HUES6 (cell line): ENCODE results near the gene FLRT3.

Experiments used
- H3K27ac ChIP-seq: 2 replicates; pipeline ENCODE4 v1.7.0; 2013; ENCODE audit warnings: low read depth, mild to moderate bottlenecking, low read length, inconsistent platforms
- H3K27me3 ChIP-seq: 2 replicates; pipeline ENCODE4 v1.6.1; 2013; ENCODE audit warnings: low read length; ENCODE audit not compliant: control insufficient read depth, insufficient read depth
- H3K36me3 ChIP-seq: 2 replicates; pipeline ENCODE4 v1.6.1; 2013; ENCODE audit warnings: low read length; ENCODE audit not compliant: control insufficient read depth, insufficient read depth
- H3K4me1 ChIP-seq: 2 replicates; pipeline ENCODE4 v1.6.1; 2013; ENCODE audit warnings: low read length; ENCODE audit not compliant: control insufficient read depth, insufficient read depth
- H3K4me3 ChIP-seq: 2 replicates; pipeline ENCODE4 v1.5.1; 2013; ENCODE audit warnings: low read depth, low read length
- H3K9ac ChIP-seq: one replicate; pipeline ENCODE4 v1.6.1; 2013; ENCODE audit warnings: mild to moderate bottlenecking, low read length
- H3K9me3 ChIP-seq: 2 replicates; pipeline ENCODE4 v1.6.1; 2013; ENCODE audit warnings: low read depth, low read length; ENCODE audit not compliant: control insufficient read depth, insufficient read depth

Gene FLRT3

GRCh38 chr20:14355791-14356190 lies 18.4 kb upstream of the FLRT3 start:
- no peaks in the 10 kb centered on the region for H3K36me3 ChIP-seq
- no peaks in the 10 kb centered on the region for H3K27me3 ChIP-seq
- H3K4me1 ChIP-seq = no peaks in the 10 kb centered on the region
- no peaks in the 10 kb centered on the region for H3K9me3 ChIP-seq
- H3K9ac ChIP-seq = no peak overlapping the region
- no peak overlapping the region for H3K4me3 ChIP-seq
- H3K27ac ChIP-seq = no peak overlapping the region

- peaks cover 6% of the 10 kb centered on the region; the same call in 1 of the 2 replicates for H3K4me1 ChIP-seq
- no peaks in the 10 kb centered on the region for H3K27me3 ChIP-seq
- H3K9me3 ChIP-seq = no peaks in the 10 kb centered on the region
- H3K4me3 ChIP-seq = no peak overlapping the region
- no peak overlapping the region for H3K9ac ChIP-seq
- no peak overlapping the region for H3K27ac ChIP-seq
- H3K36me3 ChIP-seq = no peaks in the 10 kb centered on the region
These were observed 7.3 kb upstream of the FLRT3 start for GRCh38 chr20:14344746-14345145.

GRCh38 chr20:14343491-14344065 lies 6.2 kb upstream of the FLRT3 start:
- Histone ChIP-seq H3K9ac (no peak overlapping the region), H3K9me3 (no peaks in the 10 kb centered on the region), H3K4me1 (peaks cover 6% of the 10 kb centered on the region; the same call in 1 of the 2 replicates), H3K27me3 (no peaks in the 10 kb centered on the region), H3K27ac (no peak overlapping the region), H3K4me3 (no peak overlapping the region), H3K36me3 (no peaks in the 10 kb centered on the region)

- Histone ChIP-seq H3K4me3 (no peak overlapping the region), H3K9me3 (no peaks in the 10 kb centered on the region), H3K9ac (no peak overlapping the region), H3K4me1 (peaks cover 6% of the 10 kb centered on the region; the same call in 1 of the 2 replicates), H3K27ac (no peak overlapping the region), H3K36me3 (no peaks in the 10 kb centered on the region), H3K27me3 (no peaks in the 10 kb centered on the region)
These were observed 5.5 kb upstream of the FLRT3 start for GRCh38 chr20:14342918-14343317.

GRCh38 chr20:14341801-14342200 lies 4.4 kb upstream of the FLRT3 start:
- Histone ChIP-seq H3K27me3 (no peaks in the 10 kb centered on the region), H3K36me3 (no peaks in the 10 kb centered on the region), H3K9ac (no peak overlapping the region), H3K4me3 (no peak overlapping the region), H3K9me3 (no peaks in the 10 kb centered on the region), H3K4me1 (peaks cover 8% of the 10 kb centered on the region), H3K27ac (no peak overlapping the region)

GRCh38 chr20:14336686-14337085 lies 726 bp downstream of the FLRT3 start:
- no peaks in the 10 kb centered on the region for H3K36me3 ChIP-seq
- H3K4me1 ChIP-seq = peaks cover 34% of the 10 kb centered on the region
- peak overlapping the region; percentile 68 for H3K9ac ChIP-seq
- peak overlapping the region; percentile 67 for H3K4me3 ChIP-seq
- H3K9me3 ChIP-seq = no peaks in the 10 kb centered on the region
- peaks cover 4% of the 10 kb centered on the region; the same call in 1 of the 2 replicates for H3K27me3 ChIP-seq
- no peak overlapping the region; the same call in 1 of the 2 replicates for H3K27ac ChIP-seq

- Histone ChIP-seq H3K36me3 (no peaks in the 10 kb centered on the region), H3K9me3 (no peaks in the 10 kb centered on the region), H3K27me3 (peaks cover 4% of the 10 kb centered on the region; the same call in 1 of the 2 replicates), H3K27ac (no peak overlapping the region), H3K9ac (peak overlapping the region; percentile 37), H3K4me1 (peaks cover 43% of the 10 kb centered on the region), H3K4me3 (peak overlapping the region; percentile 67; the same call in 1 of the 2 replicates)
These were observed 2.4 kb downstream of the FLRT3 start for GRCh38 chr20:14335052-14335451.

- H3K36me3 ChIP-seq = no peaks in the 10 kb centered on the region
- H3K4me3 ChIP-seq = peak overlapping the region; percentile 67; the same call in 1 of the 2 replicates
- no peak overlapping the region for H3K9ac ChIP-seq
- peaks cover 43% of the 10 kb centered on the region for H3K4me1 ChIP-seq
- H3K27ac ChIP-seq = no peak overlapping the region; the same call in 1 of the 2 replicates
- no peaks in the 10 kb centered on the region for H3K9me3 ChIP-seq
- peaks cover 4% of the 10 kb centered on the region; the same call in 1 of the 2 replicates for H3K27me3 ChIP-seq
These were observed 3.0 kb downstream of the FLRT3 start for GRCh38 chr20:14334306-14334930.

GRCh38 chr20:14333721-14334120 lies 3.7 kb downstream of the FLRT3 start:
- H3K36me3 ChIP-seq = no peaks in the 10 kb centered on the region
- peaks cover 4% of the 10 kb centered on the region; the same call in 1 of the 2 replicates for H3K27me3 ChIP-seq
- H3K4me1 ChIP-seq = peaks cover 43% of the 10 kb centered on the region
- no peak overlapping the region for H3K27ac ChIP-seq
- H3K9ac ChIP-seq = no peak overlapping the region
- no peaks in the 10 kb centered on the region for H3K9me3 ChIP-seq
- peak overlapping the region; percentile 42; the same call in 1 of the 2 replicates for H3K4me3 ChIP-seq

GRCh38 chr20:14332866-14333265 lies 4.5 kb downstream of the FLRT3 start:
- Histone ChIP-seq H3K36me3 (no peaks in the 10 kb centered on the region), H3K9ac (no peak overlapping the region), H3K27ac (no peak overlapping the region), H3K27me3 (peaks cover 4% of the 10 kb centered on the region; the same call in 1 of the 2 replicates), H3K4me1 (peaks cover 43% of the 10 kb centered on the region), H3K9me3 (no peaks in the 10 kb centered on the region), H3K4me3 (no peak overlapping the region)

GRCh38 chr20:14331646-14332045 lies 5.8 kb downstream of the FLRT3 start:
- Histone ChIP-seq H3K27ac (no peak overlapping the region), H3K4me3 (no peak overlapping the region), H3K9ac (no peak overlapping the region), H3K36me3 (0 out of 2 replicates have a peak, but pooled peaks cover 6% of the 10 kb centered on the region), H3K4me1 (peaks cover 40% of the 10 kb centered on the region), H3K27me3 (peaks cover 4% of the 10 kb centered on the region; the same call in 1 of the 2 replicates), H3K9me3 (no peaks in the 10 kb centered on the region)
